ENCODE measurements around the gene ZNF326.

- TF ChIP-seq CTCF (IDR thresholded peaks at IDR 0.05) (no peak), POLR2A (IDR thresholded peaks at IDR 0.05) (no peak)
Observed at GRCh38 chr1:89975540-89976125, 19.3 kb upstream of the ZNF326 start.

All from prostate gland (tissue), 2 donors.